HG03025 (cell line): ENCODE measurements around the gene HK1.

Experiments used
- ATAC-seq: cut with Tn5 transposase; IDR thresholded peaks from one replicate; pipeline ENCODE4 v1.9.1; 2021; ENCODE audit warnings: mild to moderate bottlenecking, moderate library complexity; ENCODE audit not compliant: unreplicated experiment, low FRiP score

The HK1 gene

GRCh38 chr10:69394020-69394419 lies 115.7 kb downstream of the HK1 start:
- no peak for ATAC-seq

GRCh38 chr10:69397972-69398371 lies 119.7 kb downstream of the HK1 start:
- no peak for ATAC-seq

- ATAC-seq, result no peak
Measured at GRCh38 chr10:69398466-69398865, 120.2 kb downstream of the HK1 start.

- no peak for ATAC-seq
Measured at GRCh38 chr10:69400936-69401335, 122.6 kb downstream of the HK1 start.

GRCh38 chr10:69401416-69401815 lies 123.1 kb downstream of the HK1 start:
- no peak for ATAC-seq

- ATAC-seq, result no peak
Measured at GRCh38 chr10:69402386-69402785, 124.1 kb downstream of the HK1 start.

- no peak for ATAC-seq
Measured at GRCh38 chr10:69403066-69403465, 124.8 kb downstream of the HK1 start.

- ATAC-seq, result no peak
Measured at GRCh38 chr10:69403519-69403918, 125.2 kb downstream of the HK1 start.

GRCh38 chr10:69404786-69405185 lies 126.5 kb downstream of the HK1 start:
- ATAC-seq, result no peak

GRCh38 chr10:69405221-69405620 lies 126.9 kb downstream of the HK1 start:
- no peak for ATAC-seq

GRCh38 chr10:69406302-69406811 lies 128.1 kb downstream of the HK1 start:
- ATAC-seq, result no peak

- ATAC-seq, result no peak
Measured at GRCh38 chr10:69406816-69407580, 128.7 kb downstream of the HK1 start.

- ATAC-seq, result no peak
Measured at GRCh38 chr10:69407621-69408301, 129.5 kb downstream of the HK1 start.

- peak; percentile 83 for ATAC-seq
Measured at GRCh38 chr10:69408318-69409175, 130.3 kb downstream of the HK1 start.

GRCh38 chr10:69409176-69409495 lies 130.8 kb downstream of the HK1 start:
- no peak for ATAC-seq

GRCh38 chr10:69409968-69410367 lies 131.7 kb downstream of the HK1 start:
- ATAC-seq, result no peak

GRCh38 chr10:69410487-69410886 lies 132.2 kb downstream of the HK1 start:
- no peak for ATAC-seq

- ATAC-seq, result no peak
Measured at GRCh38 chr10:69411476-69411875, 133.2 kb downstream of the HK1 start.

GRCh38 chr10:69412232-69412790 lies 134.0 kb downstream of the HK1 start:
- no peak for ATAC-seq

GRCh38 chr10:69413221-69413865 lies 135.0 kb downstream of the HK1 start:
- no peak for ATAC-seq
